Cardiac fibroblast (primary cell): ENCODE measurements around the gene MRPL17.

ENCODE experiments used
- DNase-seq, 2 donors: peaks; one replicate each; pipeline versions ENCODE4 v3.0.0 to v3.0.0-alpha.2; 2010; ENCODE audit warnings: low read depth in 2 of 2
- H3K4me3 ChIP-seq, 2 donors: replicated peaks in 1 of 2; 1 replicate in 1 of 2; 2 replicates in 1 of 2; pipeline ENCODE4 v1.5.1; 2011; ENCODE audit warnings: low read depth in 2 of 2, low read length in 2 of 2, mild to moderate bottlenecking in 2 of 2, moderate library complexity in 1 of 2
- TF ChIP-seq, protein P1 (sequence below): IDR thresholded peaks from one replicate; pipeline ENCODE4 v1.5.1; 2011; ENCODE audit warnings: low read depth, mild to moderate bottlenecking, low read length, inconsistent platforms

MRPL17 gene

DNA sequence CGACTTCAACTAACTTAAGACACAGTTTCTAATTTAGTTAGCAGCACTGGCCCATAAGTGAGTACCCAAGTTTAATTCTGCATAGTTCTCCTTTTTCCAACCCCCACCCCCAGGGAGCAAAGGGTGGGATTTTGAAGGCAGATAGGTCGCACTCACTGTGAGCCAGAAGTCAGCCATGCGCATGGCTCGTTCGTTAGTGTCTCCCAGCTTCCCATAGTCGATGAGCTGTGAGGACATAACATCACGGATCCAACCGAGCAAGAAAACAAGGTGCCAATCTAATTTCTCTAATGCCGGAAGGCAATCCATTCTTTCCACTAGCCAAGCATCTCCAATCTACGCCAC, 577 bp downstream of the MRPL17 start:
- peak in 1 of 2 donors; percentile 10 for DNase-seq
- TF ChIP-seq, protein P1, sequence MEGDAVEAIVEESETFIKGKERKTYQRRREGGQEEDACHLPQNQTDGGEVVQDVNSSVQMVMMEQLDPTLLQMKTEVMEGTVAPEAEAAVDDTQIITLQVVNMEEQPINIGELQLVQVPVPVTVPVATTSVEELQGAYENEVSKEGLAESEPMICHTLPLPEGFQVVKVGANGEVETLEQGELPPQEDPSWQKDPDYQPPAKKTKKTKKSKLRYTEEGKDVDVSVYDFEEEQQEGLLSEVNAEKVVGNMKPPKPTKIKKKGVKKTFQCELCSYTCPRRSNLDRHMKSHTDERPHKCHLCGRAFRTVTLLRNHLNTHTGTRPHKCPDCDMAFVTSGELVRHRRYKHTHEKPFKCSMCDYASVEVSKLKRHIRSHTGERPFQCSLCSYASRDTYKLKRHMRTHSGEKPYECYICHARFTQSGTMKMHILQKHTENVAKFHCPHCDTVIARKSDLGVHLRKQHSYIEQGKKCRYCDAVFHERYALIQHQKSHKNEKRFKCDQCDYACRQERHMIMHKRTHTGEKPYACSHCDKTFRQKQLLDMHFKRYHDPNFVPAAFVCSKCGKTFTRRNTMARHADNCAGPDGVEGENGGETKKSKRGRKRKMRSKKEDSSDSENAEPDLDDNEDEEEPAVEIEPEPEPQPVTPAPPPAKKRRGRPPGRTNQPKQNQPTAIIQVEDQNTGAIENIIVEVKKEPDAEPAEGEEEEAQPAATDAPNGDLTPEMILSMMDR: no peak
- H3K4me3 ChIP-seq: peak overlapping the region; percentile 96 to 98

DNA sequence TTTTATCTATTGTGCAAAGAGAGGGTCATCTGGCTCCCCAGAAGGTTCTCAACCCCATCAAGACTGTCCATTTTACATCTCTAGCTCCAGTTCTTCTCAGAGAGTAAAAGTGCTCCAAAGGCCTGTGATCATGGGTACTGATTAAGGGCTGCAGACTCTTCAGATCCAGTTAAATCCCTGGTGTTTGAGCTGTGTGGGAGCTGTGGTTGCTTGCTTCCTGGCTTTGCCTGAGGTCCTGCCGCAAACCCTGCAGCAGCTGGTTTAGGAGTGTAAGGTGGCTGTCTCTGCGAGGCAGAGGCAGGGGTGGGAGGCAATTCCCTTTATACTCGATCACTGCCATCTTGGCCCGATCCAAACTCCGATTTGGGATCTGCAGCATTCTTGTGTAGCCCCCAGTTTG, 1.2 kb downstream of the MRPL17 start:
- TF ChIP-seq, protein P1: no peak
- DNase-seq: peak in 1 of 2 donors; percentile 32
- H3K4me3 ChIP-seq: peak overlapping the region; percentile 96 to 98

DNA sequence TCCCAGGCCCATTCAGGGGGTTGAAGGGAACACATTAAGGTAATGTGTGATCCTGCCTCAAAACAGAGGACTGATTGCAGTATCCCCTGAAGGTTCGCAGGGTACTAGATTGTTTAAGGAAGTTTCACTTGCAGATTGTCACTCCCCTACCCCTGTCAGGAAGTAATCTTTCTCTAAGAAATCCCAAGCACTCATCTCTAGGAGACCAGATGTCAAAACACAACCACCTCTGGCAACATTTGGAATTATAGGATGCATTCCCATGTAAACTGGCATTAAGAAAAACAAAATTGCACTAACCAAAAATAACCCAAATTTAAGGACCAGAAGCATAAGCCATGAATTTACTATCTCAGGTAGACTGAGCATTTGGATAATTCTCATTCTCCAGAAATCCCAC, 1.6 kb downstream of the MRPL17 start:
- peak overlapping the region in 1 of 2 donors; percentile 98 for H3K4me3 ChIP-seq
- TF ChIP-seq, protein P1: no peak

DNA sequence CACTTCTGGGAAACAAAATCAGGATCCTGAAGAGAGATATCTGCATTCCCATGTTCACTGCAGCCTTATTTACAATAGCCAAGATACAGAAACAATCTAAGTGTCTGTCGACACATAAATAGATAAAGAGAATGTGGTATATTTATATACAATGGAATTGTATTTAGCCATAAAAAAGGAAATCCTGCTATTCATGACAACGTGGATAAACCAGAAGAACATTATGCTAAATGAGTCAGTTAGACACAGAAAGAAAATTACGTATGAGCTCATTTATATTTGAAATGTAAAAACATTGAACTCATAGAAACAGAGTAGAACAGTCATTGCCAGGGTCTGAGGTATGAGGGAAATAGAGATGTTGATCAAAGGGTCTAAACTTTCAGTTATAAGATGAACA, 6.1 kb downstream of the MRPL17 start:
- no peak overlapping the region for H3K4me3 ChIP-seq
- no peak for DNase-seq
- TF ChIP-seq, protein P1: no peak

More for the DNA sequence above, 1.6 kb downstream of the MRPL17 start:
- DNase-seq: no peak

DNA sequence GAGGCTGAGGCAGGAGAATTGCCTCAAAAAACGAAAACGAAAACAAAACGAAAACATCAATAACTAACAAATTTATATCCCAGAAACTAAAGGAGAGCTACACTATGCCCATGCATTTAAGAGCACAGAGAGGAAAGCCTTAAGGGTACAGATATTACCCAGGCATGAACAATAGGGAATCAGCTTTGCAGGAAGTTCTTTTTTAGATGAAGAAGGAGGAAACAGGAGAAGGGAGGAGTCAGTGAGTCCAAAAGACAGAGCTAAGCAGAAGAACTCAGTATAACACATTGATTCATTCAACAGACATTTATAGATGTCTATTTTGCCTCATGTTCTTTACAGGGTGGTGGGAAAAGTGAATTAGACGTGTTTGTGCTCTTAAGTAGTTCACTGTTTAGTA, 8.3 kb downstream of the MRPL17 start:
- DNase-seq: no peak
- no peak overlapping the region for H3K4me3 ChIP-seq
- TF ChIP-seq, protein P1: no peak

DNA sequence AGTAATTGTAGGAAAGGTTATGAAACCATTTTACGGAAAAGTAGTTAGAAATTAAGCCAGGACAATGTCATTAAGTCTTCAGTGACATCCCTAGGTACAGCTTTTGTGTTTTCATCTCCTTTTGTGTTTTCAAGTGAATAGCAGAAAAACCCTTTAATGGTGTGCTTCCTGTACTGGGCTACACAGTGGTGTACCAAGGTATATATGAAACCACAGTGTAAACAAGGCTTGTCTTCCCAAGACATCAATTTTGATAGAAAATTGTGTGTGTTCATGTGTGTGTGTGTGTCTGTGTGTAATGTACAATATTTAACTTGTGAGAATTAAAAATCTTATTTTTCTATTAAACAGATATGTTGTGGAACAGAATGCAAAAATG, 8.9 kb downstream of the MRPL17 start:
- no peak overlapping the region for H3K4me3 ChIP-seq
- DNase-seq: no peak
- TF ChIP-seq, protein P1: no peak

DNA sequence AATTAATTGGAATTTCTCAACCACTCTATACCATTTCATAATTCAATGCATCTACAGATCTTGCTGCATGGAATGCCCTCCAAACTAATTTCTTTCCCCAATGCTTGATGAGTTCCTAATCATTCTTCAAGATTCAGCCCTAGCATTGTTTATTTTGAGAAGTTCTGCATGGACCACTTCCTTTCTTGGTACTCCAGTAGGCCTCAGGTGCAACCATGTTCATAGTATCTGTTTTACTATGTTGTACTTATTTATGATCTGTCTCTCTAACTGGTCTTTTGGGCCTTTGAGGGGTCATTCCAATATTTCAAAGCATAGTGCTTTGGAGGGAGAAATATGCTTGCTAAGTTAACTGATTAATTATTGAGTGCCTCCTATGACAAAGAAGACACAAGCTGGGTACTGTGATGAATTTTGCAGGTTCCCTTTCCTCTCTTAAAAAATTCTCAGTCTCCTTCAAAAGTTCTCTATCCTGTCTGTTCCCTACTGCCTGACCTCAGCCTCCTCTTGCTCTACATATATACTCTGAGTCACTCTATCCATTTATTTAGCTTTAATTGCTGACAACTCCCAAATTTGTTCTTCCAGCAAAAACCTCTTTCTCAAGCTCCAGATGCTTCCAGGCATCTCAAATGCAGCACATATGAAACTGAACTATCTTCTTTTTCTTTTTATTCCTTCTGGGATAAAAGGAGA, 9.5 kb downstream of the MRPL17 start:
- TF ChIP-seq, protein P1: no peak
- DNase-seq: no peak
- no peak overlapping the region for H3K4me3 ChIP-seq
